Occipital lobe (tissue), 2 donors: ENCODE data around the gene GTF3C5. TPM values are rescaled to one million over a fixed set of nuclear protein-coding genes. Genes with fewer than 3 reads are reported as not detected.
"Not testable (repeated sequence)": the region's sequence is repeated elsewhere in the genome, so short reads cannot be mapped to it uniquely, and the experiment has no call there.

Source experiments
- DNase-seq: peaks from one replicate; lab custom pipeline; 2025; lab: John Stamatoyannopoulos, UW
- total RNA-seq: library from RNA; depleted of rRNA; stranded (reverse); fragments of >200 nt; gene quantifications from one replicate; pipeline ENCODE4 v1.2.3, GENCODE V29; 2014

The GTF3C5 gene
- total RNA-seq, 1 donor from 2014 or later: 29.2 TPM

DNA sequence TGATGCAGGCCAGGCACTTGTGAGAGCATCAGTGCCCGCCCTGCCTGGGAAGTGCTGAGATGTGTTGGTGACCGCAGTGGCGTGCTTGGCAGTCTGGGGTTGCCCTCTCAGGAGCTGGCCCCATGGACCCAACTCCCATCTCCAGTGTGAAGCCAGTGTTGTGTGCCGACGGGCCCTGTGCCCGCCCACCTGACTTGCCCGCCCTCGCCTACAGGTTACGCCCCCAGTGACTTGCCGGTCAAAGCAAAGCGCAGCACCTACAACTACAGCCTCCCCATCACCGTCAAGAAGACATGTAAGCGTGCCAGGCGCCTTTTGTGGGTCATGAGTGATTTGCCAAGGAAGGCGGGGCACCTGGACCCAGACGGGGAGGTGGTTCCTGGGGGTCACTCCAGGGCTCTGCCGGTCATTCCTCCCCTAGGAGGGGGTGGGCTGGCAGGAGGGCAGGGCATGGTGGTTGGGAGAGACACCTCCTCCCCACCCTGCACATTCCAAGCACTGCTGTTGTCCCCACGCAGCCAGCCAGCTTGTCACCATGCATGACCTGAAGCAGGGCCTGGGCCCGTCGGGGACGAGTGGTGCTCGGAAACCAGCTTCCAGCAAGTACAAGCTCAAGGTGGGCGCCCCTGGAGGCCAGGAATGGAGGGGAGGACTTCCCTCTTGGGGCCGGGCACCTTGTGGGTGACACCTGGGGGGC lies 23.5 kb downstream of the GTF3C5 start:
- DNase-seq: no peak

DNA sequence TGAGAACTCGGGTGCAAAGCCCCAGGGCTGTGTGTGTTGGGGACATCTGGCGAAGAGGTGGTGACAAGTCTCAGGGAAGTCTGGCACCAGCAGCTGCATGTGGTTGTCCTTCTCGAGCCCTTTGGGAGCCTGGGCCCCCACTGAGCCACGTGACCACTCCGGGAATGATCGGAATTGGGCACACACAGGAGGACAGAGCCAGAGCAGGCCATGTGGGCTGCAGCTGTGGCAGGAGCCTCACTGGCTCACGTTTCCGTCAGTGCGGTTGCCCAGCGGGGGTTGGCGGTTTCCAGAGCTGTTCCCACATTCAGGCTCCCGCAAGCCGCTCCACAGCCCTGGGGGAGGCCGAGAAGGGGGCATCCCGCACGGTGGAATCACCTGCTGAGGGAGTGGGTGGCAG lies 24.2 kb downstream of the GTF3C5 start:
- DNase-seq: no peak

DNA sequence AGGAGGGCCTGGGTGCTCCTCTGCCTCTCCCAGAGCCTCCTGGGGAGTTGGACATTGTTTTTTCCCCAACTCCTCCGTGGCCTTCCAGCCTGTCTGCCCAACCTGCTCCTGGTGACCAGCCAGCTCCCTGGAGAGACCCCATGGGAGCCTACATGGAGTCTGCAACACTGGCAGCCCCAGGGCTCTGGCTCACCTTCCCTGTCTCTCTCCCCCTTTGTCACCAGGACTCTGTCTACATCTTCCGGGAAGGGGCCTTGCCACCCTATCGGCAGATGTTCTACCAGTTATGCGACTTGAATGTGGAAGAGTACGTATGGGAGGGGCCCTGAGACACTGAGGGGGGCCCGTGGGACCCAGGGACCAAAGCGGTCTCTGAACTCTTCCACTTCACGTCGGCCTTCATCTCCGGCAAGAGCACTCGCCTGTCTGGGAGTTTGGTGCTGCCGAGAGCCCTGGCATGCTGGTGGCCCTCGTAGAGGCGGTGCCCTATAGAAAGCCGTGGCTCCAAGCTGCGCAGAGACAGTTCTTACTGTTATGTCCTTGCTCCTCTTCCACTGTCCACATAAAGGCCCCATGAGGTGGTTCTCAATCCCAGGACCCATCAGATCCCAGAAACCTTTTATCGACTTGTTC lies 25.1 kb downstream of the GTF3C5 start:
- DNase-seq: no peak

DNA sequence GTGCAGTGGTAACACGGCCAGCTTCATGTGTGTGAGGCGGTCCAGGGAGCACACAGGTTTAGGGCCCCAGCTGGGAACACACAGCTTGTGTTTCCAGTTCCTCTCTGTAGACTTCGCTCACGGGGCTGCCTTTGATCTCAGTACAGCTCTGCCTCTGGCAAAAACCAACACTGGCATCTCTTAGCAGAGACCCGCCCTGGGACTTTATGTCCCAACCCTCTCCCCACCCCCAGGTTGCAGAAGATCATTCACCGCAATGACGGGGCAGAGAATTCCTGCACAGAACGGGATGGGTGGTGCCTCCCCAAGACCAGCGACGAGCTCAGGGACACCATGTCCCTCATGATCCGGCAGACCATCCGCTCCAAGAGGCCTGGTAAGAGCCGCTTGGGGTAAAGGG lies 25.7 kb downstream of the GTF3C5 start:
- DNase-seq: no peak

DNA sequence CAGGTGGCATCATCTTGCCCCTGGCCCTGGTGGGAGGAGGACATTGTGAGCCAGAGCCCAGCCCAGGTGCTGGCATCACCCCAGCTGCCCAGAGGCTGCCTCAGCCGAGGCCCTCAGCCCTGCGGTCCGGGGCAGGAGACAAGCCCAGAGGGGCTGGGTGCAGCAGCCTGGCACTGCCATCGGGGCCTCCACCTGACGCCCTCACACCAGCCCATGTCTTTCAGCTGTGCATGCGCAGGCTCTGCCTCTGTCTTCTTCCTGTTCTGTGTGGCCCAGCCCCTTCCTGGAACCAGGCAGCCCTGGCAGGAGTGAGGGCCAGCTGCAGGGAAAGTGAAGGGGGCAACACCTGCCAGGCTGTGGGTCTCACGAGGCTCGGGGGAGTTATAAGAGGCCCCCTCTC lies 26.2 kb downstream of the GTF3C5 start:
- DNase-seq: no peak

DNA sequence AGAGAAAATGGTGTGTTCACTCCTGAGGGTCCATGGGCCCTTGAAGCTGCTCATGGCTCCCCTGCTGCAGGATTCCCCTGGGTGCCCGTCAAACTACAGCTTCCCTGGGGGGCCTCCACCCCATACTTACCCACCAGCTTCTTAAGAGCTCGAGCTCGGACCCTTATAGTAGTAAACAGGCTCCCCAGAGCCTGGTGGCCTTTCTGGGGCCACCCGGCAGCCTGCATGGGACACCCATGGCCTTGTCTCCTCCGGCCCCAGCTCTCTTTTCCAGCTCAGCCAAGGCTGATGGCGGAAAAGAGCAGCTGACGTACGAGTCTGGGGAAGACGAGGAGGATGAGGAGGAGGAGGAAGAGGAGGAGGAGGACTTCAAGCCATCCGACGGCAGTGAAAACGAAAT lies 26.8 kb downstream of the GTF3C5 start:
- no peak for DNase-seq

DNA sequence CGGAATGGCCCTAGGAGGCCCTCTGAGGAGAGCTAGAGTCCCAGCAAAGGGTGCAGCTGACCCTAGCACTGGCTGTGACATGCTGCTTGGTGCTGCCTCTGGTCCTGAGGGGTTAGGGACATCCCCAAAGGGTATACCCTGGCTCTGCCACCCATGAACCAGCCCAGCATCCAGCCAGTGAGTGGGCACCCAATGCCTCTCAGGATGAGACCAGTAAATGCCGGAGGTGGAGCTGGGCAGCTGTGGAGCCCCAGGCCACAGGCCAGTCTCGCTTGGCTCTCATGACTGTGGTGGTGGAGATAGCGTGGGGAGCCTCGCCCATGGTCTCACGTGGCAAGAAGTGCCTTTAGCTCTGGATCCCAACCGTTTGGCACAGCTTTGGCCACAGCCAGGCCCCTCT lies 27.3 kb downstream of the GTF3C5 start:
- no peak for DNase-seq

DNA sequence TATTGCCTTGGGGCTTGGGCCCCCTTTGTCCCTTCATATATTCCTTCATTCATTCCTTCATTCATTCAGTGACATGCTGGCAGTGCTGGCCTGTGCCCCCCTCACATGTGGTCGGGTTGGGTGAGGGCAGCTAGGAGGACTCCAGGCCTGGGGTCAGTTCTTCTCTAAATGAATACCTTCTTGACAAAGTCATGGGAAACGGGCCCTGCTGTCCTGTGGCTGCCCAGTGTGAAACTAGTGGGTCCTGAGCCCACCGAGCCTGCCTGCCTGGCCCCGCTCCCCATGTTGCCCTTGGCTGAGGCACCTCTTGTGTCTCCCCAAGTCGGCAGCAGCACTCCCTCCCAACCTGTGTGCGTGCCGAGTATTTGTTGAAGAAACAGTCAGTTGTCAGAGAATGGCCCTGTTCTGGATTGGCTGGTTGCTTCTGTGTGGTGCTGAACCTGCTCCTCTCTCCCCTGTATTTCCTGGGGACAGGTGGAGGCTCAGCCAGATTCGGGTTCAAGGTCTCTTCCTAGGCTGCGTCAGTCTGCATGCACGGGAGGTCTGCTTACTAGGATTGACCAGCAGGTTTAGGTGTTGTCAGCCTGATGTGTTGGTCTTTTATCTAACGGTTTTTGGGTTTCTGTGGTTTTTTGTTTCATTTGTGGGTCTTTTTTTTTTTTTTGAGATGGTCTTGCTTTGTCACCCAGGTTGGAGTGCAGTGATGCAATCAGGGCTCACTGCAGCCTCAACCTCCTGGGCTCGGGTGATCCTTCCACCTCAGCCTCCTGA lies 27.9 kb downstream of the GTF3C5 start:
- DNase-seq: no peak

DNA sequence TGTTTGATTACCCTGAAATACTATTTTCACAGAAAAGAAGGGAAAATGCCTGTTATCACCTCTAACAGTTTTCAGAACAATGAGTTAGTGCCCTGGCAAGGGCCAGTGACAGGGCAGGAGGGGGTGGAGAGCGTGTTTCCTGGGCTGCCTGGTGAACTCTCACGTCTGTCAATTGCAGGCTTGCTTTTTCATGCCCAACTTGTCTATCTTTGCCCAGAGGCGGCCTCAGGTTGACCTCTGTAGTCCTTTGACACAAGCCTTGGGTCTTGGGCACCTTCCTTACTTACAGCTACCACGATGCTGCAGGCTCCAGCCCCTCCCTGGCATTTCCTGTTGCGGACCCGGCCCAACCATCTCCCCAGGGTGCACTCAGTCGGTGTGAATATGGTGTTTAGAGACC lies 28.8 kb downstream of the GTF3C5 start:
- DNase-seq: no peak

DNA sequence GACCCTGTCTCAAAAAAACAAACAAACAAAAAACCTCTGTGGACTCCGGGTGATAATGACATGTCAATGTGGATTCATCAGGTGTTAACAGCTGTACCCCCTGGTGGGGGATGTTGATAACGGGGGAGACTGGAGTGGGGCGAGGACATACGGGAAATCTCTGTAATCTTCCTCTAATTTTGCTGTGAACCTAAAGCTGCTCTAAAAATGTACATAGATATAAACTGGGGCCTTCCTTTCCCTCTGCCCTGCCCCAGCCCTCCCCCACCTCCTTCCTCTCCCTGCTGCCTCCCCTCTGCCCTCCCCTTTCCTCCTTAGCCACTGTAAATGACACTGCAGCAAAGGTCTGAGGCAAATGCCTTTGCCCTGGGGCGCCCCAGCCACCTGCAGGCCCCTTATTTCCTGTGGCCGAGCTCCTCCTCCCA lies 29.6 kb downstream of the GTF3C5 start:
- DNase-seq: no peak

DNA sequence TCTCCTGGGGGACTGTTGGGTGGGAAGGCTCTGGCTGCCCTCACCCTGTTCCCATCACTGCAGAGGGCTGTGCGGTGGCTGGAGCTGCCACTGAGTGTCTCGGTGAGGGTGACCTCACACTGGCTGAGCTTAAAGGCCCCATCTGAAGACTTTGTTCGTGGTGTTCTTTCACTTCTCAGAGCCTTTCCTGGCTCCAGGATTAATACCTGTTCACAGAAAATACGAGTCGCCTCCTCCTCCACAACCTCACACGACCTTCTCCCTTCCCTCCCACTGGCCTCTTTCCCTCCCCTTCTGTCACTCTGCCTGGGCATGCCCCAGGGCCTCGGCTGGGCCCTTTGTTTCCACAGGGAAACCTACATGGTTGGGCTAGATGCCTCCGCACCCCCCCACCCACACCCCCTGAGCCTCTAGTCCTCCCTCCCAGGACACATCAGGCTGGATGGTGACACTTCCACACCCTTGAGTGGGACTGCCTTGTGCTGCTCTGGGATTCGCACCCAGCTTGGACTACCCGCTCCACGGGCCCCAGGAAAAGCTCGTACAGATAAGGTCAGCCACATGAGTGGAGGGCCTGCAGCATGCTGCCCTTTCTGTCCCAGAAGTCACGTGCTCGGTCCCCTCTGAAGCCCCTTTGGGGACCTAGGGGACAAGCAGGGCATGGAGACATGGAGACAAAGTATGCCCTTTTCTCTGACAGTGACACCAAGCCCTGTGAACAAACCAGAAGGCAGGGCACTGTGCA lies 30.4 kb downstream of the GTF3C5 start:
- not testable (repeated sequence) for DNase-seq

DNA sequence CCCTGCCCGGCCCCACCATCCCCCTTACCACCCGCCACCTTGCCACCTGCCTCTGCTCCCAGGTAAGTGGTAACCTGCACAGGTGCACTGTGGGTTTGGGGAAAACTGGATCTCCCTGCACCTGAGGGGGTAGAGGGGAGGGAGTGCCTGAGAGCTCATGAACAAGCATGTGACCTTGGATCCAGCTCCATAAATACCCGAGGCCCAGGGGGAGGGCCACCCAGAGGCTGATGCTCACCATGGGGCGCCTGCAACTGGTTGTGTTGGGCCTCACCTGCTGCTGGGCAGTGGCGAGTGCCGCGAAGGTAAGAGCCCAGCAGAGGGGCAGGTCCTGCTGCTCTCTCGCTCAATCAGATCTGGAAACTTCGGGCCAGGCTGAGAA lies 31.0 kb downstream of the GTF3C5 start, which contains the start of gene CEL:
CEL (plus strand) TSS at position 218 of the 382 bp plus-strand sequence; CDS start at position 240, 22 bp downstream.
- not testable (repeated sequence) for DNase-seq

DNA sequence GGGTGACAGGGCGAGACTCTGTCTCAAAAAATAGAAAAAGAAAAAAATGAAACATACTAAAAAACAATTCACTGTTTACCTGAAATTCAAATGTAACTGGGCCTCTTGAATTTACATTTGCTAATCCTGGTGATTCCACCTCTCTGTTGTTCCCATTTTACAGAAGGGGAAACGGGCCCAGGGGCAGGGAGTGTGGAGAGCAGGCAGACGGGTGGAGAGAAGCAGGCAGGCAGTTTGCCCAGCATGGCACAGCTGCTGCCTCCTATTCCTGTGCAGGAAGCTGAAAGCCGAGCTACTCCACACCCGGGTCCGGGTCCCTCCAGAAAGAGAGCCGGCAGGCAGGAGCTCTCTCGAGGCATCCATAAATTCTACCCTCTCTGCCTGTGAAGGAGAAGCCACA lies 31.8 kb downstream of the GTF3C5 start:
- DNase-seq: not testable (repeated sequence)

DNA sequence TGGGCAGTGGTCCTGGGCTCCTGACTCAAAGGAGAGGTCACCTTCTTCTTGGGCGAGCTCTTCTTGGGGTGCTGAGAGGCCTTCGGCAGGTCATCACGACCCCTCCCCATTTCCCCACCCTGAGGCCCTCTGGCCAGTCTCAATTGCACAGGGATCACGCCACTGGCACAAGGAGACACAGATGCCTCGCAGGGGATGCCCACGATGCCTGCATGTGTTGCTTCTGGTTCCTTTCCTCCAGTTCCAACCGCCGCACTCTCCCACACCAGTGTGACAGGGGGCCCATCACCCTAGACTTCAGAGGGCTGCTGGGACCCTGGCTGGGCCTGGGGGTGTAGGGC lies 32.3 kb downstream of the GTF3C5 start:
- no peak for DNase-seq

DNA sequence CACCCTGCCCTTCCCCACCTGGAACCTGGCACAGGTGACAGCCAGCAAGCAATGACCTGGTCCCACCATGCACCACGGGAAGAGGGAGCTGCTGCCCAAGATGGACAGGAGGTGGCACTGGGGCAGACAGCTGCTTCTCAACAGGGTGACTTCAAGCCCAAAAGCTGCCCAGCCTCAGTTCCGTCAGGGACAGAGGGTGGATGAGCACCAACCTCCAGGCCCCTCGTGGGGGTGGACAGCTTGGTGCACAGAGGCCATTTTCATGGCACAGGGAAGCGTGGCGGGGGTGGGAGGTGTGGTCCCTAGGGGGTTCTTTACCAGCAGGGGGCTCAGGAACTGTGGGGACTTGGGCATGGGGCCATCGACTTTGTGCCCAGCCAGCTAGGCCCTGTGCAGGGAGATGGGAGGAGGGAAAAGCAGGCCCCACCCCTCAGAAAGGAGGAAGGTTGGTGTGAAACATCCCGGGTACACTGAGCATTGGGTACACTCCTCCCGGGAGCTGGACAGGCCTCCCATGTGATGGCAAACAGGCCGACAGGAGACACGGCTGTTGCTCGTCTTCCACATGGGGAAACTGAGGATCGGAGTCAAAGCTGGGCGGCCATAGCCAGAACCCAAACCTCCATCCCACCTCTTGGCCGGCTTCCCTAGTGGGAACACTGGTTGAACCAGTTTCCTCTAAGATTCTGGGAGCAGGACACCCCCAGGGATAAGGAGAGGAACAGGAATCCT lies 32.9 kb downstream of the GTF3C5 start:
- no peak for DNase-seq

DNA sequence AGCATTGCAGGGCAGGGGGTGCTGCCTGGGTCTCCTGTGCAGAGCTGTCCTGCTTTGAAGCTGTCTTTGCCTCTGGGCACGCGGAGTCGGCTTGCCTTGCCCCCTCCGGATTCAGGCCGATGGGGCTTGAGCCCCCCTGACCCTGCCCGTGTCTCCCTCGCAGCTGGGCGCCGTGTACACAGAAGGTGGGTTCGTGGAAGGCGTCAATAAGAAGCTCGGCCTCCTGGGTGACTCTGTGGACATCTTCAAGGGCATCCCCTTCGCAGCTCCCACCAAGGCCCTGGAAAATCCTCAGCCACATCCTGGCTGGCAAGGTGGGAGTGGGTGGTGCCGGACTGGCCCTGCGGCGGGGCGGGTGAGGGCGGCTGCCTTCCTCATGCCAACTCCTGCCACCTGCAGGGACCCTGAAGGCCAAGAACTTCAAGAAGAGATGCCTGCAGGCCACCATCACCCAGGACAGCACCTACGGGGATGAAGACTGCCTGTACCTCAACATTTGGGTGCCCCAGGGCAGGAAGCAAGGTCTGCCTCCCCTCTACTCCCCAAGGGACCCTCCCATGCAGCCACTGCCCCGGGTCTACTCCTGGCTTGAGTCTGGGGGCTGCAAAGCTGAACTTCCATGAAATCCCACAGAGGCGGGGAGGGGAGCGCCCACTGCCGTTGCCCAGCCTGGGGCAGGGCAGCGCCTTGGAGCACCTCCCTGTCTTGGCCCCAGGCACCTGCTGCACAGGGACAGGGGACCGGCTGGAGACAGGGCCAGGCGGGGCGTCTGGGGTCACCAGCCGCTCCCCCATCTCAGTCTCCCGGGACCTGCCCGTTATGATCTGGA lies 33.7 kb downstream of the GTF3C5 start:
- no peak for DNase-seq

DNA sequence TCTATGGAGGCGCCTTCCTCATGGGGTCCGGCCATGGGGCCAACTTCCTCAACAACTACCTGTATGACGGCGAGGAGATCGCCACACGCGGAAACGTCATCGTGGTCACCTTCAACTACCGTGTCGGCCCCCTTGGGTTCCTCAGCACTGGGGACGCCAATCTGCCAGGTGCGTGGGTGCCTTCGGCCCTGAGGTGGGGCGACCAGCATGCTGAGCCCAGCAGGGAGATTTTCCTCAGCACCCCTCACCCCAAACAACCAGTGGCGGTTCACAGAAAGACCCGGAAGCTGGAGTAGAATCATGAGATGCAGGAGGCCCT lies 34.2 kb downstream of the GTF3C5 start:
- no peak for DNase-seq

DNA sequence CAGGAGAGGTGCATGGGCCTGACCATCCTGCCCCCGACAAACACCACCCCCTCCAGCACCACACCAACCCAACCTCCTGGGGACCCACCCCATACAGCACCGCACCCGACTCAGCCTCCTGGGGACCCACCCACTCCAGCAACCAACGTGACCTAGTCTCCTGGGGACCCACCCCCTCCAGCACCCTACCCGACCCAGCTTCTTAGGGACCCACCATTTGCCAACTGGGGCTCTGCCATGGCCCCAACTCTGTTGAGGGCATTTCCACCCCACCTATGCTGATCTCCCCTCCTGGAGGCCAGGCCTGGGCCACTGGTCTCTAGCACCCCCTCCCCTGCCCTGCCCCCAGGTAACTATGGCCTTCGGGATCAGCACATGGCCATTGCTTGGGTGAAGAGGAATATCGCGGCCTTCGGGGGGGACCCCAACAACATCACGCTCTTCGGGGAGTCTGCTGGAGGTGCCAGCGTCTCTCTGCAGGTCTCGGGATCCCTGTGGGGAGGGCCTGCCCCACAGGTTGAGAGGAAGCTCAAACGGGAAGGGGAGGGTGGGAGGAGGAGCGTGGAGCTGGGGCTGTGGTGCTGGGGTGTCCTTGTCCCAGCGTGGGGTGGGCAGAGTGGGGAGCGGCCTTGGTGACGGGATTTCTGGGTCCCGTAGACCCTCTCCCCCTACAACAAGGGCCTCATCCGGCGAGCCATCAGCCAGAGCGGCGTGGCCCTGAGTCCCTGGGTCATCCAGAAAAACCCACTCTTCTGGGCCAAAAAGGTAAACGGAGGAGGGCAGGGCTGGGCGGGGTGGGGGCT lies 35.6 kb downstream of the GTF3C5 start:
- DNase-seq: no peak

DNA sequence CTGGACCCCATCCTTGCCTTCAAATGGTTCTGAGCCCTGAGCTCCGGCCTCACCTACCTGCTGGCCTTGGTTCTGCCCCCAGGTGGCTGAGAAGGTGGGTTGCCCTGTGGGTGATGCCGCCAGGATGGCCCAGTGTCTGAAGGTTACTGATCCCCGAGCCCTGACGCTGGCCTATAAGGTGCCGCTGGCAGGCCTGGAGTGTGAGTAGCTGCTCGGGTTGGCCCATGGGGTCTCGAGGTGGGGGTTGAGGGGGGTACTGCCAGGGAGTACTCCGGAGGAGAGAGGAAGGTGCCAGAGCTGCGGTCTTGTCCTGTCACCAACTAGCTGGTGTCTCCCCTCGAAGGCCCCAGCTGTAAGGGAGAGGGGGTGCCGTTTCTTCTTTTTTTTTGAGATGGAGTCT lies 36.2 kb downstream of the GTF3C5 start:
- no peak for DNase-seq

DNA sequence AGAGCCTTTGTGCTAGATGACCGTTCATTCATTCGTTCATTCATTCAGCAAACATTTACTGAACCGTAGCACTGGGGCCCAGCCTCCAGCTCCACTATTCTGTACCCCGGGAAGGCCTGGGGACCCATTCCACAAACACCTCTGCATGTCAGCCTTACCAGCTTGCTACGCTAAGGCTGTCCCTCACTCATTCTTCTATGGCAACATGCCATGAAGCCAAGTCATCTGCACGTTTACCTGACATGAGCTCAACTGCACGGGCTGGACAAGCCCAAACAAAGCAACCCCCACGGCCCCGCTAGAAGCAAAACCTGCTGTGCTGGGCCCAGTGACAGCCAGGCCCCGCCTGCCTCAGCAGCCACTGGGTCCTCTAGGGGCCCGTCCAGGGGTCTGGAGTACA lies 37.0 kb downstream of the GTF3C5 start:
- no peak for DNase-seq
